ENCODE data around the gene CTAGE6. TPM values are rescaled to one million over a fixed set of nuclear protein-coding genes. Genes with fewer than 3 reads are reported as not detected.

The CTAGE6 gene
- total RNA-seq (2022; extraction: Qiagen RNA extraction; ENCODE audit: low read depth) = not detected in 5 replicates

GRCh38 chr7:143757596-143757995 is at the start of gene CTAGE6:
Gene CTAGE6, minus strand, starts transcription at chr7:143757696. Its CDS starts 38 bp downstream, at chr7:143757658.

Other genes starting within 250 kb of the CTAGE6 start
- not detected in 5 replicates for gene CTAGE15, start 185.9 kb downstream of the CTAGE6 start, total RNA-seq (2022; extraction: Qiagen RNA extraction; ENCODE audit: low read depth)
- 0.16 to 0.36 TPM (median 0.24 TPM) in 5 replicates for gene TCAF2, start 136.7 kb downstream of the CTAGE6 start, total RNA-seq (2022; extraction: Qiagen RNA extraction; ENCODE audit: low read depth)
- 14.3 to 22.7 TPM (median 20.0 TPM) in 5 replicates for gene TCAF1, start 144.5 kb upstream of the CTAGE6 start, total RNA-seq (2022; extraction: Qiagen RNA extraction; ENCODE audit: low read depth)
- not detected in 5 replicates for gene OR2F2, start 177.5 kb upstream of the CTAGE6 start, total RNA-seq (2022; extraction: Qiagen RNA extraction; ENCODE audit: low read depth)
- gene OR2F1, start 197.1 kb upstream of the CTAGE6 start, total RNA-seq (2022; extraction: Qiagen RNA extraction; ENCODE audit: low read depth) = not detected in 5 replicates
- not detected in 5 replicates for gene OR6B1, start 242.6 kb upstream of the CTAGE6 start, total RNA-seq (2022; extraction: Qiagen RNA extraction; ENCODE audit: low read depth)

Data from A549 treated with CpdA at 1 μM for 4 hours (cell line).